Measurements from ENCODE around the gene CHN1.

CHN1 gene

GRCh38 chr2:174974131-174974530 lies 31.1 kb downstream of the CHN1 start:
- no peaks in the 10 kb centered on the region for H3K36me3 ChIP-seq (ENCODE audit: insufficient read depth)
- no peak overlapping the region for H3K4me2 ChIP-seq
- H3K4me3 ChIP-seq (IDR thresholded peaks at IDR 0.05; ENCODE audit: insufficient read depth, low read depth, low read length): no peak overlapping the region
- H3K27me3 ChIP-seq (ENCODE audit: insufficient read depth, low read depth): no peaks in the 10 kb centered on the region
- H2AFZ ChIP-seq (ENCODE audit: low read depth): no peak overlapping the region
- H3K4me1 ChIP-seq (ENCODE audit: low read depth, poor library complexity, severe bottlenecking): no peaks in the 10 kb centered on the region
- H4K20me1 ChIP-seq (ENCODE audit: insufficient read depth): no peaks in the 10 kb centered on the region
- H3K9ac ChIP-seq: no peak overlapping the region
- no peak overlapping the region for H3K27ac ChIP-seq
- no peak for TF ChIP-seq CTCF (conservative IDR thresholded peaks at IDR 0.05; ENCODE audit: low read depth, low read length)
- H3K79me2 ChIP-seq (ENCODE audit: insufficient read depth, low read depth): no peaks in the 10 kb centered on the region

- Histone ChIP-seq H3K27me3 (ENCODE audit: insufficient read depth, low read depth) (no peaks in the 10 kb centered on the region), H3K79me2 (ENCODE audit: insufficient read depth, low read depth) (no peaks in the 10 kb centered on the region), H3K4me1 (ENCODE audit: low read depth, poor library complexity, severe bottlenecking) (peaks cover under 1% of the 10 kb centered on the region), H3K4me3 (IDR thresholded peaks at IDR 0.05; ENCODE audit: insufficient read depth, low read depth, low read length) (no peak overlapping the region), H3K4me2 (no peak overlapping the region), H3K36me3 (ENCODE audit: insufficient read depth) (no peaks in the 10 kb centered on the region), H2AFZ (ENCODE audit: low read depth) (no peak overlapping the region), H4K20me1 (ENCODE audit: insufficient read depth) (no peaks in the 10 kb centered on the region), H3K27ac (no peak overlapping the region), H3K9ac (no peak overlapping the region)
- TF ChIP-seq CTCF (conservative IDR thresholded peaks at IDR 0.05; ENCODE audit: low read depth, low read length): no peak
These were observed 32.3 kb downstream of the CHN1 start for GRCh38 chr2:174972924-174973323.

GRCh38 chr2:174971868-174972781 lies 33.1 kb downstream of the CHN1 start:
- Histone ChIP-seq H3K27me3 (ENCODE audit: insufficient read depth, low read depth) (no peaks in the 10 kb centered on the region), H2AFZ (ENCODE audit: low read depth) (no peak overlapping the region), H3K36me3 (ENCODE audit: insufficient read depth) (no peaks in the 10 kb centered on the region), H3K4me1 (ENCODE audit: low read depth, poor library complexity, severe bottlenecking) (peaks cover 6% of the 10 kb centered on the region), H4K20me1 (ENCODE audit: insufficient read depth) (no peaks in the 10 kb centered on the region), H3K4me2 (no peak overlapping the region), H3K27ac (no peak overlapping the region), H3K4me3 (IDR thresholded peaks at IDR 0.05; ENCODE audit: insufficient read depth, low read depth, low read length) (no peak overlapping the region), H3K9ac (no peak overlapping the region), H3K79me2 (ENCODE audit: insufficient read depth, low read depth) (no peaks in the 10 kb centered on the region)
- no peak for TF ChIP-seq CTCF (conservative IDR thresholded peaks at IDR 0.05; ENCODE audit: low read depth, low read length)

GRCh38 chr2:174970092-174970491 lies 35.1 kb downstream of the CHN1 start:
- no peaks in the 10 kb centered on the region for H4K20me1 ChIP-seq (ENCODE audit: insufficient read depth)
- H3K4me2 ChIP-seq: no peak overlapping the region
- H3K4me3 ChIP-seq (IDR thresholded peaks at IDR 0.05; ENCODE audit: insufficient read depth, low read depth, low read length): no peak overlapping the region
- H3K36me3 ChIP-seq (ENCODE audit: insufficient read depth): no peaks in the 10 kb centered on the region
- H3K9ac ChIP-seq: no peak overlapping the region
- H3K79me2 ChIP-seq (ENCODE audit: insufficient read depth, low read depth): no peaks in the 10 kb centered on the region
- no peak overlapping the region for H3K27ac ChIP-seq
- H2AFZ ChIP-seq (ENCODE audit: low read depth): no peak overlapping the region
- H3K27me3 ChIP-seq (ENCODE audit: insufficient read depth, low read depth): no peaks in the 10 kb centered on the region
- peaks cover 25% of the 10 kb centered on the region for H3K4me1 ChIP-seq (ENCODE audit: low read depth, poor library complexity, severe bottlenecking)
- TF ChIP-seq CTCF (conservative IDR thresholded peaks at IDR 0.05; ENCODE audit: low read depth, low read length): no peak

Measured in KMS-11 (cell line).